SK-MEL-5 (cell line): ENCODE results near the gene RASGRP2. TPM values are rescaled to one million over a fixed set of nuclear protein-coding genes. Genes with fewer than 3 reads are reported as not detected.
"Not testable (repeated sequence)": the region's sequence is repeated elsewhere in the genome, so short reads cannot be mapped to it uniquely, and the experiment has no call there.

Source experiments
- DNase-seq: peaks from one replicate; pipeline ENCODE4 v3.0.0-alpha.2; 2016; ENCODE audit warnings: low read depth, low spot score
- in situ Hi-C: cut with HindIII; loops from 2 replicates; pipeline ENCODE4 v1.10.0; 2016; ENCODE audit warnings: low sequenced_read_pairs, high pct_unique_total_duplicates, low pct_unique_long_range_greater_than_20kb
- total RNA-seq: library from RNA; depleted of rRNA; stranded (reverse); fragments of >200 nt; shearing (Covaris generic); gene quantifications from 2 replicates; pipeline ENCODE4 v1.2.3, GENCODE V29; 2014

The RASGRP2 gene
- total RNA-seq, 1 experiment from 2014 or later: not detected

DNA sequence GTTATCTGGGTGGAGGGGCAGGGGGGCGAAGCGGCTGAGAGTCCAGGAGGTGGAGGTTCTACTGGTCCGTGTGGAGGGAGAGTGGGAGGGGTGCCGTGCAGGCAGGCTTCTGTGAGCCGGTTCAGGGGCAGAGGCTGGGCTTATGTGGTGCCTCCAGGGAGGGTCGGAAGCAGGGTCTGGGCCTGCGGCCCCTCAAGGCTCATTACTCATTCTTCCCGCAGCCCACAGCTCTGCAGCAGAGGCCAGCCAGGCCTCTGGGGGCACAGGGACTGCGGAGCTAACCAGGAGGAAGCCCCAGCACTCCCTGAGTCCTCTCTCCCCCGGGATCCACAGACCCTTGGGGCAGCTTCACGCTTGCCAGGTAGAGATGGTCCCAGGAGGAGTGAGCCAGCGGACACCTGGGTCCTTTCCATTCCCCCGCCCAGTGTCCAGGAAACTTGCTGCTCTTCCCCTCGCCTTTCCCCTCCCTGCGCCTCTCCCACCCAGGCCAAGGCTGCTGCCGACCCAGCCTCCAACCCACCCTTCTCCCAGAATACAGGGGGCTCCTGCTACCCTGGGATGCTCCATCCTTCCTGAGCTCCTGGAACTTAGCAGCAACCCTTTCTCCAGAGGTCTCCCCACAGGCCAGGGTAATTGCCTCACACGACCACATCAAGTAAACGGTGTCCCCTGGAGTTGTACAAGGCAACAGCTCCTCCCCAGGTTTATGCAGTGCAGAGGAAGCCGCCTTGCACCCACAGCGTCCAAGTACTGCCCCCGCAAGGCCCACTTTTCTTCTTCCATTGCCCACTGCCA lies 27.3 kb downstream of the RASGRP2 start:
- no peak for DNase-seq
- in situ Hi-C loops: no loop called here

DNA sequence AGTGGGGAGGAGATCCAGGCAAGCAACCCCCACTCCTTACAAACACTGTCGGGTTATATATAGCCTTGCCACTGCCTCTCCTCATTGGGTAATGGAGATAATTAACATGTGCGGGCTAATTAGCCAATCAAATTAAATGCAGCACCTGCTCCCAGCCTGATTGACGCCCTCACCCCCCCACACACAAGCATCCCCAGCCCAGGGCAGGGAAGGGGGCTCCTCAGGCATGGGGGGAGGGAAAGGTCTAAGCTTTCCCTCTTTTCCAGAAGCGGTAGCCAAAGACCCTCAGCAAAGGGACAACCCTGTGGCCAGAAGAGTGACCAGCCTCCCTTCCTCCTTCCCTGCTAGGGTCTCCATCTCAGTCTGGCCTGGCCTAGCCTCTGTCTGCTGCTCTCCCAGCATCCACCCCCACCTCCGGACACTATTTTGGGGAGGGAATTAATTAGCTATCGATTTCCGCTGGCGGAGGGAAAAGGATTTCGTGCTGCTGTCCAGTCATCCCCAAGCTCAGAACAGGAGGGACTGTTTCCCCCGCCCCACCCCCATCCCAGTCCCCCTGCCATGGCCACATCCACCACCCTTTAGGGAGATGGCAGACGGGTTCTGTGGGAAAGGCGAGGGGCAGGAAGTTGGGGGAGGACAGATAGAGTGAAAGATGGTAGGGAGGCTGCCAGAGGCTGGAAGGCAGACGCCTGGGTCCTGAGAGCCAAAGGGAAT lies 28.0 kb downstream of the RASGRP2 start:
- no peak for DNase-seq
- in situ Hi-C loops: no loop called here

DNA sequence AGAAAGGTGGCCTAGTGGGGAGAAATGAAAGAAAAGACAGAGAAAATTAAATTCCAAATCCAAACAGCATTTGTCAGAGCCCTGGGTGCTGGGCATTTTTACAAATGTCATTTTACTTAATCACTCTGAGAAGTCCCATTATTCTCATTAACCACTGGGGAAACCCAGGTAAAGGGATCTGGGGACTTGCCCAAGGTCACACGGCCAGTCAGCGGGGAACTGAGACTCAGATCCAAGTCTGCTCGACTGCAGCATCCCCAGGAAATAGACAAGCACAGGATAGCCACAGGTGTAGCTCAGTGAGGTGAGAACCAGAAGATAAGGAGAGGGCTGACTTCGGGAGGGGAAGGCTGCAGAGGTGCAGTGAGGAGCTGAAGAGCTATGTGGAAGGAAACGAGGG lies 28.8 kb downstream of the RASGRP2 start:
- in situ Hi-C loops: no loop called here
- DNase-seq: no peak

GRCh38 chr11:64714666-64715065 lies 29.3 kb downstream of the RASGRP2 start:
- in situ Hi-C loops: no loop called here
- no peak for DNase-seq

GRCh38 chr11:64713781-64714363 lies 30.1 kb downstream of the RASGRP2 start:
- DNase-seq: no peak
- in situ Hi-C loops: no loop called here

- in situ Hi-C loops: no loop called here
- DNase-seq: no peak
Measured at GRCh38 chr11:64713016-64713707, 30.8 kb downstream of the RASGRP2 start.

- DNase-seq: no peak
- in situ Hi-C loops: no loop called here
Measured at GRCh38 chr11:64712430-64713015, 31.4 kb downstream of the RASGRP2 start.

GRCh38 chr11:64711956-64712362 lies 32.0 kb downstream of the RASGRP2 start:
- in situ Hi-C loops: no loop called here

GRCh38 chr11:64711138-64711955 lies 32.6 kb downstream of the RASGRP2 start:
- in situ Hi-C loops: no loop called here
- DNase-seq: no peak

More at GRCh38 chr11:64711956-64712362, 32.0 kb downstream of the RASGRP2 start:
- DNase-seq: no peak

- in situ Hi-C loops: no loop called here
- no peak for DNase-seq
Measured at GRCh38 chr11:64710418-64711137, 33.4 kb downstream of the RASGRP2 start.

DNA sequence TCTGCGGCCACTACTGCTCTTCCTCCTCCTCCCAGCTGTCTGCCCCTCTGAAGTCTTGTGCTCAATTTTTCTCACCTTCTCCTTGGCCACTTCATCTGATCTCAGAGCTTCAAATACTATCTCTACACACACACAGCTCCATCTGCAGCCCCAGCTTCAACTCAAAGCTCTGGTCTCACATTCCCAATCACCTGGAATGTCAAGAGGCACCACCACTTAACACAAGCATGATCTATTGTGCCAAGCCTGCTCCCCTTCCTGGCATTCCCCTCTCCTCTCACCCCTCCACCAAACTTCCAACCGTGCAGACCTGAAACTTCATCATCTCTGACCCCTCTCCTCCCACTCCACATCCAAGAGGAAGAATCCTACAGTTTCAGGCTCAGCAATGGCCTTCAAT lies 38.4 kb downstream of the RASGRP2 start:
- in situ Hi-C loops: no loop called here
- no peak for DNase-seq

- DNase-seq: peak; percentile 29
- in situ Hi-C loops: no loop called here
Measured at GRCh38 chr11:64703048-64703447, 40.9 kb downstream of the RASGRP2 start.

DNA sequence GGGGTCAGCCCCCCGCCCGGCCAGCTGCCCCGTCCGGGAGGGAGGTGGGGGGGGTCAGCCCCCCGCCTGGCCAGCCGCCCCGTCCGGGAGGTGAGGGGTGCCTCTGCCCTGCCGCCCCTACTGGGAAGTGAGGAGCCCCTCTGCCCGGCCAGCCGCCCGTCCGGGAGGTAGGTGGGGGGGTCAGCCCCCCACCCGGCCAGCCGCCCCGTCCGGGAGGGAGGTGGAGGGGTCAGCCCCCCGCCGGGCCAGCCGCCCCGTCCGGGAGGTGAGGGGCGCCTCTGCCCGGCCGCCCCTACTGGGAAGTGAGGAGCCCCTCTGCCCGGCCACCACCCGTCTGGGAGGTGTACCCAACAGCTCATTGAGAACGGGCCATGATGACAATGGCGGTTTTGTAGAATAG lies 42.0 kb downstream of the RASGRP2 start:
- DNase-seq, in situ Hi-C loops: not testable (repeated sequence)

- in situ Hi-C loops: no loop called here
- DNase-seq: no peak
Measured at GRCh38 chr11:64698427-64698826, 45.5 kb downstream of the RASGRP2 start.

GRCh38 chr11:64697663-64698375 lies 46.1 kb downstream of the RASGRP2 start:
- in situ Hi-C loops: no loop called here
- no peak for DNase-seq

- in situ Hi-C loops: no loop called here
- DNase-seq: no peak
Measured at GRCh38 chr11:64696045-64696444, 47.9 kb downstream of the RASGRP2 start.
